BLaER1 (cell line): ENCODE measurements around the gene PTGES.
"Not testable (repeated sequence)": the region's sequence is repeated elsewhere in the genome, so short reads cannot be mapped to it uniquely, and the experiment has no call there.

ENCODE experiments used
- H3K27ac ChIP-seq: shearing (Covaris generic); formaldehyde crosslinking; 2 replicates; pipeline ENCODE4 v1.8.1; 2022
- H3K27me3 ChIP-seq: shearing (Covaris generic); formaldehyde crosslinking; 2 replicates; pipeline ENCODE4 v1.8.1; 2022
- H3K36me3 ChIP-seq: shearing (Covaris generic); formaldehyde crosslinking; 2 replicates; pipeline ENCODE4 v1.8.1; 2022
- H3K4me1 ChIP-seq: shearing (Covaris generic); formaldehyde crosslinking; 2 replicates; pipeline ENCODE4 v1.8.1; 2022
- H3K4me2 ChIP-seq: shearing (Covaris generic); formaldehyde crosslinking; 2 replicates; pipeline ENCODE4 v1.8.1; 2022
- H3K4me3 ChIP-seq: shearing (Covaris generic); formaldehyde crosslinking; 2 replicates; pipeline ENCODE4 v1.8.1; 2022
- H3K9ac ChIP-seq: shearing (Covaris generic); formaldehyde crosslinking; 2 replicates; pipeline ENCODE4 v1.8.1; 2022
- H3K9me3 ChIP-seq: shearing (Covaris generic); formaldehyde crosslinking; 2 replicates; pipeline ENCODE4 v1.8.1; 2022
- H4K20me1 ChIP-seq: shearing (Covaris generic); formaldehyde crosslinking; 2 replicates; pipeline ENCODE4 v1.8.1; 2022
- Cebpa-rat ChIP-seq: shearing (Covaris generic); IDR thresholded peaks from 2 replicates; pipeline ENCODE4 v1.8.1; 2022

PTGES gene, protein sequence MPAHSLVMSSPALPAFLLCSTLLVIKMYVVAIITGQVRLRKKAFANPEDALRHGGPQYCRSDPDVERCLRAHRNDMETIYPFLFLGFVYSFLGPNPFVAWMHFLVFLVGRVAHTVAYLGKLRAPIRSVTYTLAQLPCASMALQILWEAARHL

DNA sequence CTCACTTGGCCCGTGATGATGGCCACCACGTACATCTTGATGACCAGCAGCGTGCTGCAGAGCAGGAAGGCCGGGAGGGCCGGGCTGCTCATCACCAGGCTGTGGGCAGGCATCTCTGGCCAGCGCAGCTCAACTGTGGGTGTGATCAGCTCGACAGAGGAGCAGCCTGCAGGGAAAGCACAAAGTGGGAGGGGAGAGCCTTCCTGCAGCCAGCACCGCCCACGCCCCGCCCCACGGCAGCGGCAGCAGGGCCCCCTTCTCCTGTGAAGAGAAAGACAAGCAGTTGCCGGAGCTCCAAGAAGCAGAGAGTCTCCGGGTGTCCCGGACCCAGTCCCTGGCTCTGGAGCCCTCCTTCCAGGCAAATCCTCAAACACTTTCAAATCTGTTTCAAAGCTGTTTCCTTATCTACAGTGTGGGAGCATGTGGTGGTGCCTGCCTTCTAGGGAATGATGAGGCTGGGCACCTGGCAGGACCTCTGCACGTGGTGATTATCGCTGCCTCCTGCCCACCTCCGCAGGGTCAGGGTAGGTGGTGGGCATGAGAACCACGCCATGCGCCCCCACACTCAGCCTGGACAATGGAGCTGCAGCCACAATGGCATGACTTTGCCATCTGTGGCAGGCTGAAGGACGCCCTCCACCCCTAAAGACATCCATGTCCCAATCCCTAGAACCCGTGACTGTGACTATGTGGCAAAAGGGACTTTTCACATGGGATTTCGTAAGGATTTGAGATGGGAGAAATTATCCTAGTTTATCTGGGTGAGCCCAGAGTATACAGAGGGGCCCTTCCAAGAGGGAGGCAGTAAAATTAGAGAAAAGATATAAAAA is at the start of gene PTGES:
Gene PTGES, minus strand, starts transcription at position 143 of the 830 bp plus-strand sequence. Its CDS starts 30 bp downstream, at position 113.
- Histone ChIP-seq H4K20me1 (no peaks in the 10 kb centered on the region), H3K36me3 (no peaks in the 10 kb centered on the region), H3K4me3 (no peak within 1 kb of the TSS), H3K27ac (no peak within 1 kb of the TSS), H3K9ac (no peak within 1 kb of the TSS), H3K4me2 (peak within 1 kb of the TSS; percentile 70), H3K4me1 (peaks cover 43% of the 10 kb centered on the region), H3K27me3 (peaks cover 7% of the 10 kb centered on the region), H3K9me3 (no peaks in the 10 kb centered on the region)
- no peak for TF ChIP-seq Cebpa-rat

- Histone ChIP-seq H3K27ac (no peak overlapping the region), H3K4me3 (no peak overlapping the region), H3K4me1 (peaks cover 25% of the 10 kb centered on the region), H3K4me2 (no peak overlapping the region), H4K20me1 (peaks cover 26% of the 10 kb centered on the region), H3K9ac (no peak overlapping the region), H3K36me3 (peaks cover 15% of the 10 kb centered on the region), H3K27me3 (no peaks in the 10 kb centered on the region), H3K9me3 (no peaks in the 10 kb centered on the region)
- no peak for TF ChIP-seq Cebpa-rat
Measured at GRCh38 chr9:129801504-129801903, 48.7 kb upstream of the PTGES start.

DNA sequence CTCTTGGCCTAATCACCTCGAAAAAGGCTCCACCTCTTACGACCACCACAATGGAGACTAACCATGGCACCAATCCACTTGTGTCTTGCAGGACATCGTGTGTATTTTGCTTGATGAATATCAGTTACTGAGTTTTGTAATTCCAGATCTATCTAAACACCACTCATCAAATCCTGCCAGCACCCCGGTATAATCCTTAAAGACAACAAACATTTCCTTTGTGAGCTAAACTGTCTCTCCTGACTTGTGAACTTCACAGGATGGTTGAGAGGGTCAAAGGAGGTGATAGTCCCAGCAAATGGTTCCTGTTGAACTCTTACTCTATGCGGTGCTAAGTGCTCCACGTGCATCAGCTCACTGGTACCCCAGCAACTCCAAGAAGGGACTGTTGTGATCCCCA is 46.1 kb upstream of the PTGES start:
- TF ChIP-seq Cebpa-rat = no peak
- no peaks in the 10 kb centered on the region for H3K9me3 ChIP-seq

GRCh38 chr9:129796029-129796428 is 43.2 kb upstream of the PTGES start:
- H3K9me3 ChIP-seq, H3K4me1 ChIP-seq, H3K36me3 ChIP-seq, H4K20me1 ChIP-seq, H3K4me2 ChIP-seq, H3K4me3 ChIP-seq, H3K27me3 ChIP-seq, H3K9ac ChIP-seq, H3K27ac ChIP-seq: not testable (repeated sequence)

More for the DNA sequence above, 46.1 kb upstream of the PTGES start:
- no peaks in the 10 kb centered on the region for H3K36me3 ChIP-seq
- H3K9ac ChIP-seq = no peak overlapping the region
- no peak overlapping the region for H3K27ac ChIP-seq
- H4K20me1 ChIP-seq = peaks cover 5% of the 10 kb centered on the region; the same call in 1 of the 2 replicates
- H3K4me1 ChIP-seq = peaks cover 4% of the 10 kb centered on the region
- no peak overlapping the region for H3K4me2 ChIP-seq
- H3K4me3 ChIP-seq = no peak overlapping the region
- 0 out of 2 replicates have a peak, but pooled peaks cover 7% of the 10 kb centered on the region for H3K27me3 ChIP-seq

- no peak for TF ChIP-seq Cebpa-rat
- H4K20me1 ChIP-seq = no peaks in the 10 kb centered on the region
- no peak overlapping the region for H3K27ac ChIP-seq
- H3K4me3 ChIP-seq = no peak overlapping the region
- H3K36me3 ChIP-seq = no peaks in the 10 kb centered on the region
- H3K9ac ChIP-seq = no peak overlapping the region
- H3K4me1 ChIP-seq = peaks cover 10% of the 10 kb centered on the region
- H3K4me2 ChIP-seq = no peak overlapping the region
- H3K9me3 ChIP-seq = no peaks in the 10 kb centered on the region
- H3K27me3 ChIP-seq = 0 out of 2 replicates have a peak, but pooled peaks cover 7% of the 10 kb centered on the region
Measured at GRCh38 chr9:129794549-129794948, 41.7 kb upstream of the PTGES start.

DNA sequence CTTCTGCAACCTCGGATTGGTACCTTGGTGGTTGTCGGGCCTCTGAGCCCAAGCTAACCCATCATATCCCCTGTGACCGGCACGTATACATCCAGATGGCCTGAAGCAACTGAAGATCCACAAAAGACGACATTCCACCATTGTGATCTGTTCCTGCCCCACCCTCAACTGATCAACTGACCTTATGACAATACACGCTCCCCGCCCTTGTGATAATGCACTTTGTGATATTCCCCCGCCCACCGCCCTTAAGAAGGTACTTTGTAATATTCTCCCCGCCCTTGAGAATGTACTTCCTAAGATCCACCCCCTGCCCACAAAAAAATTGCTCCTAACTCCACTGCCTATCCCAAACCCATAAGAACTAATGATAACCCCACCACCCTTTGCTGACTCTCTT is 33.6 kb upstream of the PTGES start:
- Histone ChIP-seq H3K4me1 (peaks cover 17% of the 10 kb centered on the region), H3K9me3 (no peaks in the 10 kb centered on the region), H3K9ac (no peak overlapping the region), H3K36me3 (no peaks in the 10 kb centered on the region), H3K4me2 (no peak overlapping the region), H3K27me3 (no peaks in the 10 kb centered on the region), H3K4me3 (no peak overlapping the region), H3K27ac (no peak overlapping the region), H4K20me1 (no peaks in the 10 kb centered on the region; the same call in 1 of the 2 replicates)
- no peak for TF ChIP-seq Cebpa-rat

- Histone ChIP-seq H3K4me1 (peaks cover 17% of the 10 kb centered on the region), H3K9me3 (no peaks in the 10 kb centered on the region), H3K4me2 (no peak overlapping the region), H3K27ac (no peak overlapping the region), H4K20me1 (no peaks in the 10 kb centered on the region; the same call in 1 of the 2 replicates), H3K9ac (no peak overlapping the region), H3K4me3 (no peak overlapping the region), H3K36me3 (no peaks in the 10 kb centered on the region), H3K27me3 (no peaks in the 10 kb centered on the region)
- TF ChIP-seq Cebpa-rat = no peak
Measured at GRCh38 chr9:129785866-129786265, 33.0 kb upstream of the PTGES start.

DNA sequence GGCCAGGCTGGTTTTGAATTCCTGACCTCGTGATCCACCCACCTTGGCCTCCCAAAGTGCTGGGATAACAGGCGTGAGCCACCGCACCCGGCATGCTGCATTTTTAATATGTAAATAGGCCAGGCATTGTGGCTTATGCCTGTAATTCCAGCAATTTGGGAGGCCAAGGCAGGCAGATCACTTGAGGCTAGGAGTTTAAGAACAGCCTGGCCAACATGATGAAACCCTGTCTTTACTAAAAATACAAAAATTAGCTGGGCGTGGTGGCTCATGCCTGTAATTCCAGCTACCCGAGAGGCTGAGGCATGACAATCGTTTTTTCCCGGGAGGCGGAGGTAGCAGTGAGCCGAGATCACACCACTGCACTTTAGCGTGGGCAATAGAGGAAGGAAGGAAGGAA is 32.1 kb upstream of the PTGES start:
- not testable (repeated sequence) for H3K9ac ChIP-seq, H3K36me3 ChIP-seq, H3K4me1 ChIP-seq, H3K27ac ChIP-seq, H4K20me1 ChIP-seq, H3K9me3 ChIP-seq, H3K4me2 ChIP-seq, H3K27me3 ChIP-seq, H3K4me3 ChIP-seq

DNA sequence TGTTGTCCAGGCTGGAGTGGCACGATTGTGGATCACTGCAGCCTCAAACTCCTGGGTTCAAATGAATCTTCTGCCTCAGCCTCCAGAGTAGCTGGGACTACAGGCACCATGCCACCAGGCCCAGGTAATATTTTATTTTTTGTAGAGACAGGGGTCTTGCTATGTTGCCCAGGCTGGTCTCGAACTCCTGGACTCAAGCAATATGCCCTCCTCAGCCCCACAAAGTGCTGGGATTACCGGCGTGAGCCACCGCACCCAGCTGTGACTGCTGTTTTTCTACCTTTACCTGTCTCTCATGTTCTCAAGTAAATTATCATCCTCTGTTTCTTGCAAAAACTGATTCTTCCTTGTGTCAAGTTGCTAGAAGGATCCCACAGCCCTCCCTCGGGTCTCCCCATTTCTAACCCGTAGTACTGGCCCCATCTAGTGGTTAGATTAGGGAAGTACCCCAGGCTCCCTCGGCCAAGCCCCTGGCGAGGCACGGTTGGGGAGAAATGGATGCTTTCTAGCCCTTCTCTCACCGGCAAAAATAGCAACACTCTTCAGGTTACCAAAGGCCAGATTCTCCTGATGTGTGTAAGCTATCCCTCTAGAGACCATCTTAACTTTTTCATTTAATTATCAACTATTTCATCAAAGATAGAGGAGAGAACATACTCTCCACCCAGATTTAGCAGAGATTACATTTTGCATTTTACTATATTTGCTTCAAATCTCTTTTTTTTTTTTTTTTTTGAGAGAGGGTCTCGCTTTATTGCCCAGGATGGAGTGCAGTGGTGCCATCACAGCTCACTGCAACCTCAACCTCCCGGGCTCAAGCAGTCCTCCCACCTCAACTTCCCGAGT is 30.9 kb upstream of the PTGES start:
- Histone ChIP-seq H3K4me2 (no peak overlapping the region), H3K9ac (no peak overlapping the region), H3K27ac (no peak overlapping the region), H3K9me3 (no peaks in the 10 kb centered on the region), H3K4me3 (no peak overlapping the region), H4K20me1 (no peaks in the 10 kb centered on the region; the same call in 1 of the 2 replicates), H3K27me3 (no peaks in the 10 kb centered on the region), H3K4me1 (peaks cover 9% of the 10 kb centered on the region), H3K36me3 (no peaks in the 10 kb centered on the region)
- TF ChIP-seq Cebpa-rat = no peak

DNA sequence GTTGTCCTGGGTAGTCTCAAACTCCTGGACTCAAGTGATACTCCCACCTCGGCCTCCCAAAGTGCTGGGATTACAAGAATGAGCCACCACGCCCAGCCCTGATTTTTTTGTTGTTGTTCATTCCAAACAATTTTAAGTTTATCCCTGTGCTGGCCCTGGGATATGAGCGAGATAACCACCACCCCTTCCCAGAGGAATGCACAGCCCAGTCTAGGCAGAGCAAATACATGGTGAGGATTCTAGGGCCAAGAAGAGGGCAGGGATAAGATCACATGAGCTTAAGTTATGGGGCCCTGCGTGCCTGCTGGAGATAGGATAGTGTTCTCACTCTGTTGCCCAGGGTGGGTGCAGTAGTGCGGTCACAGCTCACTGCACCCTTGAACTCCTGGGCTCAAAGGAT is 29.1 kb upstream of the PTGES start:
- Histone ChIP-seq H4K20me1 (peaks cover 13% of the 10 kb centered on the region), H3K27me3 (no peaks in the 10 kb centered on the region), H3K27ac (no peak overlapping the region), H3K9me3 (no peaks in the 10 kb centered on the region), H3K4me2 (no peak overlapping the region), H3K4me1 (peaks cover 26% of the 10 kb centered on the region), H3K4me3 (no peak overlapping the region), H3K9ac (no peak overlapping the region), H3K36me3 (no peaks in the 10 kb centered on the region)
- no peak for TF ChIP-seq Cebpa-rat
